Activated CD8-positive, alpha-beta memory T cell treated with anti-CD3 and anti-CD28 coated beads for 24 hours (primary cell): ENCODE measurements around the gene TCERG1L.

Source experiments
- DNase-seq: peaks from one replicate; pipeline ENCODE4 v3.0.0-alpha.2; 2020

The TCERG1L gene

DNA sequence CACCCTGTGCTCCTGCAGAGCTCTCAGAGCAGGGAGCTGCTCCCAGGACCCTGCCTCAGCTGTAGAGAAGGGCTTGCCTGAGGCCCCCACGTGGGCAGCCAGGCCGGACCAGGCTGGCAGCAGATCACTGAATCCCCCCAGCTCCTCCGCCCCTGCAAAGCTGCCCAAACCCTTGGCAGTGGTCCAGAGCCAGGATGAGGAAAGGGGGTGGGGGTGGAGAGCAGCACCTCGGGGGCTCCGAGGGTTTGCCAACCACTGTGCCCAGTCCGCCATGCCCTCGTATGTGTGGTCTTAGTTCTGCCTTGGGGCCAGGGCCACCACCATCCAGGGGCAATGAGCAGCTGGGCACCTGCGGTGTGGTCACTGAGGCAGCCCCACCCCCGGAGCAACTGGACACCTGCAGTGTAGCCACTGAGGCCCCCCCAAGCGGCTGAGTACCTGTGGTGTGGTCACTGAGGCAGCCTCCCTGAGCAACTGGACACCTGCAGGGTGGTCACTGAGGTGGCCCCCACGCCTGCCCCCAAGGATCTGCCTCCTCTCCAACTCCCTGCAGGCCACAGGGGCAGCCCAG lies 90.8 kb downstream of the TCERG1L start:
- no peak for DNase-seq

DNA sequence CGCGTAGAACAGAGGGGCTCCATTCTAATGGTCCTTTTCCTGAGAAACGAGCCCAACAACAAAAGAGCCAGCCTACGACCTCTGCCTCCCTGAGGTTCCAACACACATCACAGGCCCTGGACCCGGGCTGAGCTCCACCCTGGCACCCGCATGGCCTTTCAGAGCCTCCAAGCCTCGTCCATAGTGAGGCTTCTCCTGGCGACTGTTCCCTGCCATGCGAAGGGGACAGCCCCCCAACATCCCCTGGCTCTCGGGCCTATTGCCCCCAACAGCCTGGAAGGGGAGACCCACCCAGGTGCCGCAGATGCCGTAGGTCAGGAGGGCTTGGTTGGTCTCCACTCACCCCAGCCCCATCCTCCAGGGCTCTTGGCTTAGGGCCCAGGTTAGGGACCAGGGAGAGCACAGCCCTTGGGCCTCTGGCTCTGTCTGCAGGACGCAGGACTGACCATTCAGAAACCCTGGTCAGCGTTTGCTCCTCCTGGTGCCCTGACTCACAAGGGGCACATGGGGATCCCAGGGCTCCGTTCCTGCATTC lies 91.5 kb downstream of the TCERG1L start:
- DNase-seq: no peak

DNA sequence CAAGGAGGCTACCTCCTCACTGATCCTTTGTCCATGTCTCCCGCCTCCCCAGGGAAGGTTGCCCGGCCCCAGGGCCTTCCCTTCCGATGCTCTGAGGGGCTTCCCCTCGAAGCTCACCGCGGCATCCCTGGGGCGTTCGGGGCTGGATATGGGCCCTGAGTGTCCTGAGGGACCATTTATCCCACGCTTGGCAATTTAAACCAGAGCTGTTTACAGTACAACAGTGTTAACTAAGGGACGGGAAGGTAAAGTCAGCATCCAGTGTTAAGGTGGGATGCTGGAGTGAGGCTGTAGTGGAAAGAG lies 92.0 kb downstream of the TCERG1L start:
- no peak for DNase-seq

DNA sequence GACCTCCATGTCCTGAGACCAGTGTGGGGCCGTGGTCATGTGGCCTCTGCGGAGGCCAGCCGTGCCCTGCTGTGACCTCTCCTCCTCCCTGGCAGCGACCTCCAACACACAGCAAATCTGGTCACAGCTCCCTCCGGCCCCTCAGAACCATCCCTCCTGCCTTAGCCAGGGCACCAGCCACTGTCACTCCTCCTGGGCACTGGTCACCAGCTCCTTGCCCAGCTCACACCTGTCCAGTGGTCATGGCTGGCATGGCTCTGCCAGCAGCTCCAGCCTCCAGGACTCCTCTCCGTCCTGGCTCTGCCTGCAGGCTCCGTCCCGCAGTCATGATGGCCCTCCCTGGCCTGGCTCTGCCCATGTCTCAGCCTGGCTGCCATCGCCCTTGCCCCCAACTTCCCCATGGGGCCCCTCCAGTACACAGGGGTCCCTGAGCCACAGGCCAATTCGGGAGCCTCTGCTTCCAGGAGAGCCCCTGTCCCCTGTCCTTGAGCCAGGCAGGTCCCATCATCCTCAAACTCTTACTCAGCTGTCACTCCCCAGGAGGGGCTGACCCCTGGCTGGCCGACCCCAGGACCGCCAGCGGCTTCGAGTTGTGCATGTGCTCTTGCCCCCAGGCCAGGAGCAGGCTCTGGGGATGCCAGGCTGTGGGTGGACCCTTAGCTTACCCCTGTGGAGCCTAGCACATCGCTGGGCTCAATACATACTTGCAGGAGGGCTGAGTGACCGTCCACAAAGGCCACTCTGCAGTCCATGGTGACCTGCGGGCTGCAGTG lies 92.5 kb downstream of the TCERG1L start:
- DNase-seq: no peak

DNA sequence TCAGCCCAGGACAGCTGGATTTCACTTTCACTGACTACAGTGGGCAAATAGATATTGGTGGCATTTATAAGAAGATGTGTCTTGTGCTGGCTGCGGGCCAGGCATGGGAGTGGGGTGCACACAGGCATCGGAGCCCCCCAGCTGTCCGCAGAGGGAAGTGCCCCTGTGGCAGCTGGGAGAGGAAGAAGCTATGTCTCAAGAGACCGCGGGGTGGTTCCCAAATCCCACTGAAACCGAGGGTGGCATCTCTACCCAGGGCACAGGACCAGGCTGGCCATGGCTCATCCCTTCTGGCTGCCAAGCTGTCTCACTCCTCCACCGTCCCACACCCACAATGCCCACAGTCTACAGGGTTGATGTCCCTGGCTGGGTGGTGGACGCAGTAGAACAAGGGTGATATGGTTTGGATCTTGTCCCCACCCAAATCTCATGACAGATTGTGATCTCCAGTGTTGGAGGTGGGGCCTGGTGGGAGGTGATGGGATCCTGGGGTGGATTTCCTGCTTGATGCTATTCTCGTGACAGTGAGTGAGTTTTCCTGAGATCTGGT lies 94.8 kb downstream of the TCERG1L start:
- no peak for DNase-seq

DNA sequence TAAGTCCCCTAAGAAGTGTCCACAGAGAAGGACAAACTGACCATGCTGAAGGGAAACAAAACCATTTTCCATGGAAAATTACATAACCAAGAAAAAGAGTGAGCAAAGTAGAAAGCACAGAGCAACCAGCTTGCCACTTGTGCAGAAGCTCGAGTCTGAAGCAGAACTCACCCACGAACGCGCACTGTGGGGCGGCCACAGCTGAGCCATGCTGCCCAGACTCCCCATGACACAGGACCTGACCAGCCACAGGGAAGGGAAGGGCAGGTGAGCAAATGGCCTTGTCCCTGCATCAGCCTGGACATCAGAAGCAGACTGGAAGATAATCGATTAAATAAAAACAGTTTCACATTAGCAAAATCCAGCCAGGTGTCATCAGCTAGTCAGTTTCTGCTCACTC lies 95.7 kb downstream of the TCERG1L start:
- DNase-seq: no peak

DNA sequence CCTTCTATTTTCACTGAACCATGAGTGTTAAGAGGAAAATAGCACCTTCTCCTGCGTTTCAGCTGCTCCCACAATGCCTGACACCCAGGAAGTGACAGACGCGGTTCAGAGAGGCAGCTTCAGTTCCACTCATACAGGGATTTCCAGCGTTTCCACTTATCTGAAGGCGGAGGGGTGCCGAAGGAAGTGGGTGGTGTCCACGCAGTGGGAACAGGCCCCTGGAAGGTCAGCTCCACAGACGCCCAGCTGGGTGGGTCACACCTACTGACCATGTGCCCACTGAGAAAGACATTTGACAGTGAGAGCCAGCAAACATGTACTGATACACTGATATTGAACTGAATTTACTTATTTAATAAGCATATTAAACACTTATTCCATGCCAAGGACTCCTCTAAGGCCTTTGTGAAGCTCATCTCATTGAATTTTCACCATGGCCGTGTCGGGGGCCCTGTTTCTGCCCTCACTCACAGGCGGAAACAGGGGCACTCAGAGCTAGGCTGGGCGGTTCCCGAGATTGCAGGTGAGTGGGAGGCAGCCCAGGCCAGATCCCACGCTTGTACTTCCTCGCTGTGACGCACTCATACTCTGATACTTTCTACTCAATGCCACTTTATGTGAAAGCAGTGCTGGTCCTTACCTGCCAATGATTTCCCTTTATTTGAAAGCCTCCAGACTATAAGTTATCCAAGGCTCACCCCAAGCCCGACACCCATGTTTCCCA lies 96.8 kb downstream of the TCERG1L start:
- DNase-seq: no peak

DNA sequence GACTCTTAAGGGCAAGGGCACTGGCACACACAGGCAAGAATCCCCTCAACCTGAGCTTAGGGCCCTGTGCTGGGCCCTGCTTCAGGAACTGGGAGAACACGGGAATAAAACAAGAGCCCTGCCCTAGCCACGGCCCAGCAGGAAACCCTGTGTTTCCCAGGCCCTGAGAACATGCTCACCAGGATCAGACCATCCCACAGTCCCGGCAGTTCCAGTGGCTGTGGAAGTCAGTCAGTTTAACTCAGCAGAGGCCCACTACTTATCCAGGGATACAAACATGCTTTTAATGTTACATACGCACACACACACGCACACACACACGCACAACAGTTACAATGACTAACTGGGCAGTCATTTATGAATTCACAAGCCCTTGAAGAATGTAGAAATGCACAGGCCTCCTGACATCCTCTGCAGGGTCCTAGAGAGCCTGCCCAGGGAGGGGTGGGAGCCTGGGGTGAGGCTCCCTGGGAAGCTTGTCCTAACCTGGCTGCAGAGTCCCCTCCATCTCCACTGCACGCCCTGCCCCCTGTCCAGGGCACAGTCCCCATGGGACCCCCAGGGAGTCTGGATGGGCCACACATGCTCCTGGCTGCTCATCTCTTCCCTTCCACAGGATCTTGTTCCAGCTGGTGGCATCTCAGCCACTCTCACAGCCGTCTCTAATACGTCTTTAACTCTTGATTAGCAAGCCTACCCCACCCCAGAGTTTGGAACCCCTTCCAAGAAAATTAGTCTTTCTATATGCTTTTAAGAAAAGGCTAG lies 97.6 kb downstream of the TCERG1L start:
- no peak for DNase-seq

DNA sequence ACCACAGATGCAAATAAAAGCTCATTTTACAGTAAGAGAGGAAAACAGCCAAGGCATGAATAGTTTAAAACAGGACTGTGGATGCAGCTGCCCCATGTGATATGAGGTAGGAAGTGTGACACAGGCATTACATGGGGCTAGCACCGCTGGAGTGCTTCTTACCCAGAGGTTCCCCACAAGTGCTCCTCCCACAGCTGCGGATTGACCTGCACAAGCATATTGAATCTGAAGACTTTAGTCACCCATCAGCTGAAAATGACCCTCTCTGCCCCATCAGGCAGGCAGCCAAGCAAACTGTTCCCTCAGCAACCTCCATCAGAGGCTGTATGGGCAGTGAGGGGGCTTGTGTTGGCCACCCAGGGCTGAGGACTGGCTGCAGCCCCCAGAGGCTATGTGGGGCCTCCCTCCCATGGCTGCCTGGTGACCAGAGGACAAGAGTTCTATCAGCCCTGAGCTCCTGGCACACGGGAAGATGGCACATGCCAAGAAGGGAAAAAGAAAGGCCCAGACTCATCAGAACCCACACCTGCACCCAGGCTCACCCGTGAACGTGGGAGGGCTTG lies 98.7 kb downstream of the TCERG1L start:
- no peak for DNase-seq

DNA sequence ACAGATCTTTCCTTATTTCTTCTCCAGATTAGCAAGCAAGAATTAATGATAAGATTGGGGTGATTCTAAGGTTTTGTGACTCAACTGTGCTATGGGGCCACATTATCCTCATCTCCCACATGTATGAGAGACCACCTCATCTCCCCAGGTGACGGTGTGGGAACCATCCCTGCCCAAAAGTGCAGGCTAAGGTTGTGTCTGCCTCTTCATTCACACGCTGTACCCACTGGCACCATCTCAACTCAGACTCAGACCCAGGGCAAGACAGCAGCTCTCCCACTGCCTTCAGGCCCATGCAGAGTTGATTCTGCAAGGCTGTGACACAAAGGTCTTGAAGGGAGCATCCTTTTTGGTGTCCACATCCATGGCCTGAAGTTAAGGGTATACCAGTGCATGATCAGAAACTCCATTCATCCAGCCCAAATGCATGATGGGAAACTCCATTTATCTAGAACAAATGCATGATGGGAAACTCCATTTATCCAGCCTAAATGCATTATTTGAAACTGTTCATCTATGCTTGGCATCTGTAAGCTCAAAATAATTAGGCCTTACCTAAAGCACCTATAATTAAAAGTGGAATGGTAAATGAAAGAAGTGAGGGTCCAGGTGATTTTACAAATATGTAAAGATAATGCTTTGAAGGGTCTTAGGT lies 99.4 kb downstream of the TCERG1L start:
- no peak for DNase-seq

DNA sequence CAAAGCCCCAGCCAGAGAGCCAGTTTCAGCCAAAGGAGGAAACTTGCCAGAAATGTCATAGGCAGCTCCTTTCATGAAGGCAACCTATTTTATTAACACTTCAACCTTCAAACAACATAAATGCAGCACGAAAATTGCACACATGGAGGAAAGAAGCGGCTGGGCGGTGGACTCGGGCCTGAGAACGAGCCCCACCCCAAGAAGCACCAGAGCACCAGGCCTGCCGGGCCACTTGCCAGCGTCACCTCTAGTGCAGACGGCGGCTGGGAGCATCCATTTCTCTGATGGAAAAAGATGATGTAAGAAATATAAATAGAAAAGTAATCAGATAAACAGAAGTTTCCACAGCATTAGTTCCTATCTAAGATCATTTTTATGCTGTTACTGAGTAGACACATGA lies 100.0 kb downstream of the TCERG1L start:
- DNase-seq: peak; percentile 11

DNA sequence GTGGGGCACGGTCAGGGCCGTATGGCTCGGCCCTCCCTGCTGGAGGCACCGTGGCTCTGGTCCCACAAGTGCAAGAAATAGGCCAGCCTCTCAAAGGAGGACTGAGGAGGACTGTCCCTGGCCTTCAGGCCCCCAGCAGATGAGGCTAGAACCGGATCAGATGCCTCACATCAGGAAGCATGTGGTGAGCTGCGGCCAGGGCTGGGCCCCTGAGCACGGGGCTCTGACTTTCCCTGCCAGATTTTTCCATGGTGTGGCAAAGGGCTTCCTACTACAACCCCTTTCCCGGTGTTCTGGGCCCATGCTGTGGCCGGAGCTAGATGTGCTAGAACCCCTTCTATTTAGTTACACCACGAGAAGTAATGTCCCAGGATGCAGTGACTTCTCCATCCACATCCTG lies 100.4 kb downstream of the TCERG1L start:
- peak; percentile 13 for DNase-seq

DNA sequence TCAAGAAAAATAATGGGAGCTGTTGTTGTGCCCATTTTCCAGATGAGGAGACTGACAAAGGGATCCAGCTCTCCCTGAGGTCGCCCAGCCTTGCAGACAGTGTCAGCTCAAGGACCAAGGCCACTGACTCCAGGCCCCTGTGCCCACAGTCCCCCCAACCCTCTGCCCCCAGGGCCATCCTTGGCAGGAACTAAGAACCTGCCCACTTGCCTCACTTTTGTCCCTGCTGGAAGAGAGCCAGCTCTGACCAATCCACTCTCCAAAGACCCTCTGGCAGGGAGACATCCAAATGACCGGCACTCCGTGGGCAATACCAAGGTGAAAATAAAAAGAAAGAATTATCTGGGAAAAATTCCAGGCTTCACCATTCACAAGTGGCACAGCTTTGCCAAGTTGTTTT lies 101.3 kb downstream of the TCERG1L start:
- peak; percentile 33 for DNase-seq

DNA sequence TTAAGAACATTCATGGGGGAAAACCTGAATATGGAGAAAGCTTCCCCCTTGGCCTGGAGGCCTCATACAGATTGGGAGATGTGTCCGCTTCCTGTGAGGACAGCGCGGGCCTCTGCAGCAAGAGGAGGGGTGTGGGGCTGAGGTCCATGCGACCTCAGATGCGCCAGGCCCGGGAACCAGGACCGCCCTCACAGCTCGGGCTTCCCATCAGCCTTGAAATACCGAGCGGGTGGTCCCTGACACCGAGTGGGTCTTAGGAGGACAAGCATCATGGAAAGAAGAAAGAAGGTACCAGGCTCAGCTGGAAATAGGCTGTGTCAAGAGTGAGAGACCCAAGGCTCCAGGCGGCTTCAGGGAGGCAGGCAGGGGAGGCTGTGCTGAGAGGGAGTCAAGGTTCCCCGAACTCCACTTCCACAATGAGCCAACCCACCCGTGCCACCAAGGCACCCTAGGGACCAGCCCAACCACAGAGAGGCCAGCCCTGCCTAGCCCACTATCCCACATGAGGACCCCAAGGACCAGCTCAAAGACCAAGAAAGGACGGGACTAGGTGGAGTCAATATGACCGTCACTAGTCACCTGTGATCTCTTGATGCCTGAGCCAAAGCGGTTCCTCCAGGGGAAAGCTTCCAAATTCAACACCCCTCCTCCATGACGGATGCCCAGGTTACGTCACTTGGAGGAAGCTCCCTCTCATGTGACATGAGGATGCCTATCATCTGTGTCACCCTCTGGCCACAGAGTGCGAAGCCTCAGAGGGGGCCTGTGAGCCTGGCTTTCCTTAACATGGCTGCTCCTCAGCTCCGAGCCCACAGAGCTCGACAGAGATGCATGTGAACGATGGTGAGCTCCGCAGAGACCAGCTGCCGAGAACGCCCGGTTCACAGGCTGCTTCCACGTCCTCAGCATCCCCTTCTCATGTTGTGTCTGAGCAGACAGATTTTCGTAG lies 103.7 kb downstream of the TCERG1L start:
- peak; percentile 40 for DNase-seq

DNA sequence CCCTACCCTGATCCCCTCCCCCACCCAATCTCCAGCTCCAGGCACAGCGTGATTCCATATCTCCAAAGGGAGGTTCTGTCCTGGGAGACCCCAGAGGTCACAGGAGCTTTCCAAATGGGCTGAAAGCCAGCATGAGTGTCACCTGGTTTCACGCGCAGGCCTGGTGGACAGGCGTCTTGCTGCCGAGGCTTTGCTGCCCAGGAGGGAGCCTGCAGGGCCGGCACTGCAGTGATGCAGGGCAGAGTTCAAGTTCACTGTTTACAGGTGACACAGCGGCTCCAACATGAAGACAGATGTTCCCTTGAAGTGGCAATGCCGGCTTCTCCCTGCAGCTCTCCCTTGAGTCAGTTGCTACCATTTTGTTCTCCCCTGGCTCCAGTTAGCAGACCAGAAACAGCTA lies 104.3 kb downstream of the TCERG1L start:
- peak; percentile 15 for DNase-seq

DNA sequence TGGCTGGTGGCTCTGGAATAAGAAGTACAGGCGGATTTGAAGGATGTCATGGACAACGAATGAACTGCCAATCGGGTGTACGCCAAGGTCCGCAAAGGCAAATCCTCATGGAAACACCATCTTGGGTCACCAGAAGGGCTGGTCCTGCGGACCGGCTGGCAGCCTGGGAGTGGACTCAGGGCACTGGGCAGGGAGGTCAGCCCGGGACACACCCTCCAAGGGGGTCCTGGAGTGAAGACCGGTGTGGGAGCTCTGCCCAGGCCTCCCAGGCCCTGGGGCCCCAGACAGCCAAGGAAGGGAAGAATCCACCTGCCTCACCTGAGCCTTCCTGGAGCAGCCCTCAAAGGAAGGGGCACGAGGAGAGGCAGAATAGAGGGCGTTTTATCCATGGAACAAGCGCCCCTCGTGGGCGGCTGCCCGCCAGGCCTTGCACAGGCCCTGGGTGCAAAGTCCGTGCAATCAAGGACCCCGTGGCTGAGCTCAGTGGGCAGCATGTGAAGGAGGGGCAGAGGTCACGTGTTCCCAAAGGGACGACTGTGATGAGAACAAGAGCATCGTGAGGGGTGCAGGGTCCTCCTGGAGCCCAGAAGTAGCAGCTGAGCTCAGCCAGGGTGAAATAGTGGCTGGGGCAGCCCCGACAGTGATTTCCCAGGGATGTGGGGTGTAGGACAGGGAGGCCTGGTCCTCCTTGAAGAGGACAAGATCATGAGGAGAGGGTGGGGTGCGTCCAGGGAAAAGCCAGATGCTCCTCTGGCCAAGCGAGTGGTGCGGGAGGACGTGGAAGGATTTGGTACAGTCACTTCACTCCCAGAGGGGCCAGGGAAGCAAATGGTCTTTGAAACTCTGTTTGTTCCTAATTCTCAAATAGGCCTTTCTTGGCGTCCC lies 105.2 kb downstream of the TCERG1L start:
- peak; percentile 47 for DNase-seq

DNA sequence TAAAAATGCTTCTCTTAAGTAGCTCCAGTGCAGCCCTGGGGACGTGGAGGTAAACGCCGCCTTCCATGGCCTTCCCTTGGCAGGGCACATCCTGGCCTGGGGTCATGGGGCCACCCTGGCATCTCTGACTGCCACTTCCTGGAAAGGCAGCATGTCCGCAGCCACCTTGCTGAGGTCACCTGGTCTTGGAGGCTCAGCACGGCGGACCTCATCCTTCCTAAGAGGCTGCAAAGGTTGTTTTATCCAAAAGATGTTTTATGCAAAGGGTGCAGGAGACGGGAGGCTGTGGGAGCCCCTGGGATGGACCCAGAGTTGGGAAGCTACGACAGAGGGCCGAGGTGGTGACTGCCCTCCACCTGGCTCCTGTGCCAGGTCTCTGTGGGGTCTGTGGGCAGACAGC lies 106.0 kb downstream of the TCERG1L start:
- DNase-seq: peak; percentile 28

DNA sequence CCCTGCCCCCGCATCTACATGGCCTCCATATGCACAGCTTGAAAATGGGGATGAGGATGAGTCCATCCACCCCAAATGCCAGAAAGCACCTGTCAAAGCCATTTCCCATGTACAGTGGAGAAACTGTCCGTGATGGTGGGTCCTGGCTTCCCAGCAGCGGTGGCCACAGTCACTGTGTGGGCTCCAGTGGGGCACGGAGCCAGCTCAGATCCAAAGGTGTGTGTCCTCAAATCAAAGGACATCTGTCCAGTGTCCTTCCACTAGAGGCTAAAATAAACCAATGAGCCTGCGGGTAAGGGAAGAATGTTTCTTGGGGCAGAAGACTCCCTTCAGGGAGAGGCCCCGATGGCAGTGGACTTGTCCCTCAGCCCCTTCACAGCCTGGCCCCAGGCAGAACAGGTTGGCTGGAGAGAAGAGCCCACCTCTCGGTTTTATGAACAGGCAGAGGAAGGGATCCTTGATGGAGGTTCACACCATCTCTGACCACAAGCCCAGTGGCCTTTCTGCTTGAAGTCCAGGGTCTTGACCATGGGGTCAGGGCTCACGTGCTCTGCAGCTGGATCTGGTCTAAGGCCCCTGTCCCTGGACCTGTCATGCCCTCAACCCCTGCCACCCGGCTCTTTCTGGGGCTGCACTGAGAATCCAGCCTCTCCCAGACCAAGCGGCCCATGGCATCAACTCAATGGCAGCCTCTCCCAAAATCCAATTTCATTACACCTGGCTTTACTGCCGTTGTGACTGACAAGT lies 106.9 kb downstream of the TCERG1L start:
- DNase-seq: peak; percentile 33
